ENCODE results near the gene MAB21L2.

Gene MAB21L2

DNA sequence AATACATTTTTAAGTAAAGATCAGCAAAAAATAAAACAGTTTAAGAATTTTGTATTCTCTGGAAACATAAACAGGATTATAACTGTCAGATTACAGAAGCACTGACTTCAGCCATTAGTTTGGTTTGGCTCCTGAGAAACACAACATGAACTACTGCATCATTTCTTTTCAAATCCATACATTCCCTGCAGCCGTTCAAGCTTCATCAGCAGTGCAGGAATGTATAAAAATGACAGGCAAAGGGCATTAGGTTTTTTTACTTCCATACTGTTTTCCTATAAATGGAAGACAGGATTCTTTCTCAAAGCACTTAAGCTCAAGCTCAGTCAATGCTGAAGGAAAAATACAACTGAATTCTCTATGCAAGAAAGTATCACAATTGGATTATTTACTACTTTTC lies 4.2 kb upstream of the MAB21L2 start:
- DNase-seq: no peak

DNA sequence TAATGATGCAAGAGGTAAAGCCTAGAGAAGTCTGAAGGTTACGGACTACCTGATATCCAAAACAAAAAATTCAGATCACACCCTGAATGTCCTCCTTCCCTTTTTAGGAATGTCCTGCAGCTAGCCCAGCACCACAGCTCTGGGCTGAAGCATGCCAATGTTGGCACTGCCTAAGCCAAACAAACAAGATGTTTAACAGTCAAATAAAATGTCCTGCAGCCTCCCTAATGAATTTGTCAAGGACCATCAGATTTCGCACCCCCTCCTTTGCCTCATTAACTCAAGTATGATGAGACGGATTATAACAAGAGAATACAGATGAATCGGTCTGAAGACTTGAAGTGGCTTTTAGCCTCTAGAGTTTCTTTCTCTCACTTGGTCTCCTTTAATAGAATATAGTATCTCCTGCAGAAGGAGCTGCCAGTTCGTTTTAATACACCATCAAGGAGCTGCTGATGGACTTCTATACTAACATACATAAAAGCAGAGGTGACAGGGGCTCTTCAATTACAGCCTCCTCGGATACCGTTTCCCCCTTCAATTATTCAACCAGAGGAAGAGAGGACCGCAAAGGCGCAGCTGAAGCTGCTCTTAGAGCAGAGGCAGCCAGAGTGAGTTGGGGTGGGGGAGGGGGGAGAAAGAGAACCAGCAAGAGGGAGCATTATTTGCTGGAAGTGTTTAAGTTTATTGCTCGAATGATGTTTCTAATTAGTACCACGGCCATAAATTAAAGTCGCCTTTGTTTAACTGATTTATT lies 3.0 kb upstream of the MAB21L2 start:
- no peak for DNase-seq

DNA sequence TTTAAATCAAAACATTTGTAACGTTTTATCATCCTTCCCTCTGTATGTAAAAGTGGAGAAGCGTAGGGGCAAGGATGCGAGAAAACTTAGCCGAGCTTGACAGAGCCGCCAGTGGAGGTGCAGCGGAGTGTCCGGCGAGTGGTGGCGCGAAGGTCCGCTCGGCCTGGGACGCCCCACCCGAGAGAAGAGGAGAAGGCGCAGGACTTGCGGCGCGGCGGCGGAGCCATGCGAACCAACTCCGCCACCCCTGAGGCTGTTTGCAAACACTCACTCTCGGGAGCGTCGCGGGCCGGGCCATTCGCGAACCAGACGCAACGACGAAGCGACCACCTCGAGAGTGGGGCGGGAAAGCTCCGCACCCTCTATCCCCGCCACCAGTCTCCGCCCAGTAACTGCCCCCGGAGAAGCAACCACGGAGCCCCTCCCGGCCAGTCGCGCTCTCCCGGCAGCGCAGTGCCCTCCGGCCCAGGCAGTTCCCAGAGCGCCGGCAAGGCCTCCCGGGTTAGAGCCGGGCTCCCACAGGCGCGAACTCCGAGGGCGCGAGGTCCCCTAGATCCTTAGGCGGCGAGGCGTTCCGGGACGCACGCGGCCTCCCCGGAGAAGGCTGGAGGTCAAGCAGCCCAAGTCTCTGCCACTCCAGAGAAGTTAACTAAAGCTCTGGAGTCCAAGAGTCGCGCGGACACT lies 2.3 kb upstream of the MAB21L2 start:
- DNase-seq: no peak

DNA sequence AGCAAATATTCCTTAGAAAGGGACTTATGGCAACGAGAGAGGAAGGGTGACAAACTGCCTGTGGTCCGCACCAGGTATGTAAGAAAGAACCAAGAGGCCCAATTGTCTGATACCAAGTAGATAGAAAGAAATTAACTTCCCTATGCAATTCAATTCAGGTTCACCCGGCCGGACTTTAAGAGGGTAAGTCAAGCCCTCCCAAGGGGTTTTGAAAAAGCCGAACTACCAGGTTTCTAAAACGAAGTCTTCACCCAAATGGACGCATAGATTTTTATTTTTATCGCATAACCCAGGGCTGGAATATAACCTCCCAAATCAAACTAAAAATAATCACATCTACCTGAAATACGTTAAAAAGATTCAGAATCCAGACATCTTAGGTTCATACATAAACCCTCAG lies 1.6 kb upstream of the MAB21L2 start:
- DNase-seq: no peak

DNA sequence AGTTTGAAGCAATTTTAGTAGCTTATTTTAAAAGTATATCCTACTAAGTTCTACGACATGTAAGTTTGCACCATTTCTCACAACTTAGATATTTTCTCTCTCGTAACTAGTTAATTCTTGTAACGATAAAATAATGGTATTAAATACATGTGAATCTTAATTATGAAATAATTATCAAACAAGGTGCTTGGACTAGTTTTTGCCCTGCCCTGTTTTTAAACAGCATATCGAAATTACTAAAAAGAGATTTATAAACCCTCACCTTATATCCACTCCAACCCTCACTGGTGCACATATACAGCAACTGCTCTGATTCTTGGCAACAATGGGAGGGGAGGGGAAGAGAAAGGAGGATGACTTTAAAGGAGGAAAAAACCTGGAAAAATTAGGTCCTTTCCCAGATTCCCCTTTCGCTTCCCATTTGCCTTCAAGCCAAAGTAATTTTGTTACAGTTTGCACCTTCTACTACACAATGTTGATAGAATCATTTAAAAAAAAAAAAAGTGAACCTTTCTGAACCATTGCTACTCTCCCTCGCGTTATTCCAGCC lies 820 bp upstream of the MAB21L2 start:
- no peak for DNase-seq

DNA sequence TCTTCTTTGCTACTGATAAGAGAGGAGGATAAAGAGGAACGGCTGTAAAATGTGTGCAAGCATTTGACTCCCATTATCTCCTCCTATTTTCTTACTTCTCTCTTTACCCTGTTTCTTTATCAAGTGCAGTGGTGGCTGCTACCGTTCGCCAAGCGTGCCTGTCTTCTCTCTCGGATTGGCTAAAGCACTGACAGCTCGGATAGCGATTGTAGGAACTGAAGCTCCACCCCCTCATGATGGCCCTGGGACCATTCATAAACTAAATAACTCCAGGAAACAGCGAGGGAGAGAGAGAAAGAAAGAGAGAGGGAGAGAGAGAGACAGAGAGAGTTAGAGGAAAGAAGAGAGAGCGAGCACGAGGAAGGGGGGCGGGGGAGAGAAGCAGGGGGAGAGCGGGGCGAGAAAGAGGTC lies 305 bp upstream of the MAB21L2 start:
- no peak for DNase-seq

DNA sequence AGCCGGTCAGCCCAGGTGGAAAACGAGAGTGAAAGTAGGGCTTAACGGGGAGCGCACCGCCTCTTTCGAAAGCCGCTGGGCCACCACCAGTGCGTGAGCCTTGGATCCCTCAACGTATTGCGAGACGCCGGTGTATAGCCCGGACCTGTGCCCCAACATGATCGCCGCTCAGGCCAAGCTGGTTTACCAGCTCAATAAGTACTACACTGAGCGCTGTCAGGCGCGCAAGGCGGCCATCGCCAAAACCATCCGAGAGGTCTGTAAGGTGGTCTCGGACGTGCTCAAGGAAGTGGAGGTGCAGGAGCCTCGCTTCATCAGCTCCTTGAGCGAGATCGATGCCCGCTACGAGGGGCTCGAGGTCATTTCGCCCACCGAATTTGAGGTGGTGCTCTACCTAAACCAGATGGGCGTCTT lies 929 bp downstream of the MAB21L2 start:
- no peak for DNase-seq

DNA sequence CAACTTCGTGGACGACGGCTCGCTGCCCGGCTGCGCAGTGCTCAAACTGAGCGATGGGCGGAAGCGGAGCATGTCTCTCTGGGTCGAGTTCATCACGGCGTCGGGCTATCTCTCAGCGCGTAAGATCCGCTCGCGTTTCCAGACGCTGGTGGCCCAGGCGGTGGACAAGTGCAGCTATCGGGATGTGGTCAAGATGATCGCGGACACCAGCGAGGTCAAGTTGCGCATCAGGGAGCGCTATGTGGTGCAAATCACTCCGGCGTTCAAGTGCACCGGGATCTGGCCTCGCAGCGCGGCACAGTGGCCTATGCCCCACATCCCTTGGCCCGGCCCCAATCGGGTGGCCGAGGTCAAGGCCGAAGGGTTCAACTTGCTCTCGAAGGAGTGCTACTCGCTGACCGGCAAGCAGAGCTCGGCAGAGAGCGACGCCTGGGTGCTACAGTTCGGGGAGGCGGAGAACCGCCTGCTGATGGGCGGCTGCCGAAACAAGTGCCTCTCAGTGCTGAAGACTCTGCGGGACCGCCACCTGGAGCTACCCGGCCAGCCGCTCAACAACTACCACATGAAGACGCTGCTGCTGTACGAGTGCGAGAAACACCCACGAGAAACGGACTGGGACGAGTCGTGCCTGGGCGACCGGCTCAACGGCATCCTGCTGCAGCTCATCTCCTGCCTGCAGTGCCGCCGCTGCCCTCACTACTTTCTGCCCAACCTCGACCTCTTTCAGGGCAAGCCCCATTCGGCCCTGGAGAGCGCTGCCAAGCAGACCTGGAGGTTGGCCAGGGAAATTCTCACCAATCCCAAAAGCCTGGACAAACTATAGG lies 1.5 kb downstream of the MAB21L2 start:
- DNase-seq: no peak

DNA sequence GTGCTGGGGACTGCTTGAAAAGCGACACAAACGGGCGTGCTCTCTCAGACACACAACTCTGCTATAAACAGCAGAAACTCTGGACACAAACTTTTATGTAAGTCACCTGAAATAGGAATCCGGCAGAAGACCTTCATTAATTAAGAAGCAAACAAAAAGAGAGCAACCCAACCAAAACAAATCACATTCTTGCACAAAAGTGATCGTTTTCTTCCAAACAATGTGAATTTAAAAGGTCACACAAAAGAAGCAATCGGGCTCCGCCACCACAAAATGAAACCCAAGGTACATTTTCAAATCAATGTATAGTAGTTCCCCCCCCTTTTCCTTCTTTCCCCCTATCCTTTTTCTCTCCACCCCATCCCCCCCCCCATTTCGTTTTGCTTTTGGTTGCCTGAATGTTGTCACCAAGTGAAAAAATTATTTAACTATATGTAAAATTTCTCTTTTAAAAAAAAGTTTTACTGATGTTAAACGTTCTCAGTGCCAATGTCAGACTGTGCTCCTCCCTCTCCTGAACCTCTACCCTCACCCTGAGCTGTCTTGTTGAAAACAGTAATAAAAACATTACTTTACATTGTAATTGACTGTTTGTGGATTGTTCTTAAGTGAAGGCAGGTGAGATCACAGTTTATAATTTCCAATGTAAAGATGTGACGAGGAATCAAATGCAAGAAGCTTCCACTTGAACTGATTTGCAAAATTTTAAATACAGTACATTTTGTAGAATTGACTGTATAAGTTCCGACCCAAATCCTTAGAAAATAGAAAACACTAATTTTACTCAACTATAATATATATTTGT lies 2.4 kb downstream of the MAB21L2 start:
- DNase-seq: no peak

DNA sequence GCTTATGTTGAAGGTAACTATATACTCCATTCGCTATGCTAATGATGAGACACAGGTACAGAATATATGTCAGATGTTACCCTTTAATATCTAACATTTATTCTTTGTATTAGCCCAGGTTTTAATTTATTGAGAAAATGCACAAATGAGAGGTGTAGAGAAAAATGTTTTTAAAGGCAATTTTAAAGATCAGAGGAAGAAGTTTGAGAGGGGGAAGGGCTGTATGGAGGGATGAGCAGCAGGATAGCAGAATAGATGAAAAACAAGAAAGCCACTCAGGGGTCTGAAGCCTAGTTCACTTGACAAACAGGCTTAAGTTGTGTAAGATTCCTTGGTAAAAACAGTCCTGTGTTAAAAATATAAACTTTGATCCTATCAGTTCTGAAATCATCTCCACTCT lies 3.7 kb downstream of the MAB21L2 start:
- DNase-seq: no peak

DNA sequence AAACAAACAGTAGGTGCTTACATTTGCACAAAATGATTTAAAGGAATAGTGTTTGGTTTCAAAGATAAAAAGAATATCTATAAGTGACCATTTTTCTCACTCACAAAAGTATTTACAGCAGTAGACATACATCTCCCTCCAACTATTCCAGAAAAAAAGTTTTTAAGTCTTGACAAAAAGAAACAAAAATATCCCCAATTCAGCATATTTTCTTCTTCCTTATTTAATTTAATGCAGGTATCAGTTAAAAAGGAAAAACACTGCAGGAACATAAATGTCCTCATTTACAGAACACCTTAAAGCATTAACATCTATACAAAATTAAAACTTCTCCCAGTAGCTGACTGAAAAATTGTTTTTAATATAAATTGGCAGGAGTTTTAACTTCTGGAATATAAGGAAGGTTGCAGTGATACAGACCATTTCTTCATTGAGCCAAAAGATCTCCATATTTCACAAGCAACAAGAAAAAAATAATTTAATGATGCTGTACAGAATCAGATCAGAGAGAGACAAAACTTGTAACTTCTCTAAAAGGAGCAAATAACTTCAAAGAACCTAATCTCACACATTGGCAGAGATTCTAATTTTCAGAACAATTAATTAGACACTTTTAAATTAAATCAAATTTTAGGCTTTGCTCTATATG lies 4.3 kb downstream of the MAB21L2 start:
- no peak for DNase-seq

DNA sequence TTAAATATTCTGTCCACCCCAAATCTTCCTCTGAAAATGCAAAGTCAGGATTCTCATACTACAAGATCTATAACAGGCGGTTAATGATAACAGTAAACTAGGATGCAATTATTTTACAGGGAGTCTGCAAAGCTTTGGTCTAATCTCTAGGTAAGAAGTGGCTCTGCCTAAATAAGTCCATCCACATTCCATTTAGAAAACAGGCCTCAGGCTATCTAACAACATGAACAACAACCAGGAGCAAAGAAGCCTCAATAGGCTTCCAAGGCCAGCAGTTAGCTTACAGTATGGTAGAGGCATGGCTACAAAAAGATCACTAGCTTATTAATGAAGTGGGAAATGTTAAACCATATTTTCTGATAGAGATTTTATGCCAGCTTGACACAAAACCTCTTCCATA lies 6.4 kb downstream of the MAB21L2 start:
- no peak for DNase-seq

DNA sequence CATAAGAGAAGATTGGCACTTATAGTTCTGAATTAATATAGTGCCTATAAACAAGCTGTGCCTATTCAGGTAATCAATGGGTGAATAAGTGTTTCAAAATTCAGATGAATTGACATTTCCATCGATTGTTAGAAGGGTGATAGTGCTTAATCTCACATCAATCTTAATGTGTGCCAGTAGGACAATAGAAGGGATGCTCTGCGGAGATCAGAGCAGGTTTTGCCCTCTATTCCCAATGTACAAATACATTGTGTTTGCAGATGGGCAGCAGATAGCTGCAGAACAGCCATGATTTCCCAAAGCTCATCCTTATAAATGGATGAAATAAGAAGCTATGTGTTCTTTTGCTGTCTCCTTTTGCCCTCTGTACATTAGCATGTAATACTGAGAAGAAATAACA lies 7.2 kb downstream of the MAB21L2 start:
- no peak for DNase-seq

DNA sequence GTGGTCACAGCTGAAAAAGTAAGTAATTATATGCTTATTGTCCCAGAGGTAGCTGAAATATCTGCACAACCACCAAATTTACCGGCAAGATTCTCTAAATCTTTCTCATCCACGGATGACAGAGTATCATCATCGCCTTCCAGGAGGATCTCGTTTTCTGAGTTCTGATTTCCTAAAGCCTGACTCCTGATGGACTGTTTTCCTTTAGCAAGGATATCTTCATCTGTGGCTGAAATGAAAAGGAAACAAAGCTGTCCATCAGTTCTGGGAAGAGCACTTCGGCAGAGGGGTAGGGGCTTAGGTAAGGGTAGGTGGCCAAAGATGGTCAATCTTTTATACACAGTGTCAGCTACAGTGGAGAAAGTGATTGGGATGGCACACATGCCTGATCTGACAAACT lies 8.7 kb downstream of the MAB21L2 start:
- DNase-seq: no peak

DNA sequence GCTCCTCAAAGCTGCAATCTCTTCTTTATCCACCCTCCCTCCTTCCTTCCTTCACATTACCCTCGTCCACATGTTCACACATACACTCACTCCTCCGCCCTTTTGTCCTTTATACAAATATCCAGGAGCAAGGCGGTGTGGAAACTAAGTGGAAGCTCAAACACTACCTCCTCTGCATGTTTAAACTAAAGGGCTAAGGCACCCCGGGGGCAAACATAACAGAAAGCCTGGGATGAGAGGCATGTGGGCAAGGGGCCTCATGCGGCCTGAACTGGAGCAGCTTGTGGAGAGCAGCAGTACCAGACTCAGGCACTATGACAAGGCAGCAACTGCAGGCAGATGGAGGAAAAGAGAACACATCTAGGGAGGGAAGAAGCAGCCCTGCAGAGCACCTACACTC lies 9.5 kb downstream of the MAB21L2 start:
- DNase-seq: no peak

DNA sequence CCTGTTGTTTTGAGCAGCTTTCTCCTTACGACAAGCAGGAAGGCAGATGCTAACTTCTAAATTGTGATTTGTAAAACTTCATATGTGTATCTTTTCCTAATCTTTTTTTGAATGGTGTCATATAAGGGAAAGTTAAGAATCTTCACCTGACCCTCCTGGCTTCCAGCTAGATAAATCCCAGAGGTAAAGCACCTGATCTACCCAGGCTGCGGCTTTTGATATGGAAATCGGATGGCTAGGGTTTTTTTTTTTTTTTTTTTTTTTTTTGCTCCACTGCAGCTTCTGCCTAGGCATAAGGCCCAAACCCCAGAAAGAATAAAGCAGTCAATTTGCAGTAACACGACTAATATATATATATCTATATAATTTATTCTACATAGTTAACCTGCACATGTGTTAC lies 10.0 kb downstream of the MAB21L2 start:
- DNase-seq: no peak

DNA sequence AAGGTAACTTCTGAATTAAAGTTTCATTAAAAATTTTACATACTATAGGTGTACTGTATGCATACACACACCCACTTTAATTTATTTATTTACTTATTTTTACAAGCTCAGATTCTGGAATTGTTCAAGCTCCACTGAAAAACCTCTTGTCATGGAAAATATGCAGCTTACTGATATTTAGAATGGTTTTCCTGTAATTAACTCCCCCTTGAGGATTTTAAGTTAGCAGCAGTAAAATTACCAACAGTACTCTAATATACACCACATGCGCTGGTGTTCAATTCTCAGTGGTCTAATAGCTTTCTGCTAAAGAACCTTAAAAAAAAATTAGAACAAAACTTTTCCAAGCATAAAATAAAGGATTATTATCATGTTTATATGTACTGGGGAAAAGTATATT lies 12.0 kb downstream of the MAB21L2 start:
- DNase-seq: no peak

DNA sequence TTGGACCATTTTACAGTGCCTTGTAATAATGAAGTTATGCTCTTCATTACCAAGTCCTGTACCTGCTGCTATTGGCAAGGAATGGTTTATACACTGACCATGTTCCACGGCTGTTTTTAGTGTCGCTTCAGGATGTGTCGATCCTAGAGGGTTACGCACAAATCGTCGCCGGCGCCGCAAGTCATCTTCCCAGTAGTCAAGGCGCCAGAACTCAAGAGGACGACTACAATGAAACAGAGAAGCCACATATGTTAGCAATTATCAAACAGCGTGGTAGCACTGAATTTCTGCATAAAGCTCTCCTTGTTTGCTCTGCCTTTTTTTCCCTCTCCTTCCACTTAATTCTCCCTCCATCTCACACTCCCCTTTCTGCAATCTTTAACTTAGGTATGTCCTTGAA lies 17.0 kb downstream of the MAB21L2 start:
- DNase-seq: no peak

DNA sequence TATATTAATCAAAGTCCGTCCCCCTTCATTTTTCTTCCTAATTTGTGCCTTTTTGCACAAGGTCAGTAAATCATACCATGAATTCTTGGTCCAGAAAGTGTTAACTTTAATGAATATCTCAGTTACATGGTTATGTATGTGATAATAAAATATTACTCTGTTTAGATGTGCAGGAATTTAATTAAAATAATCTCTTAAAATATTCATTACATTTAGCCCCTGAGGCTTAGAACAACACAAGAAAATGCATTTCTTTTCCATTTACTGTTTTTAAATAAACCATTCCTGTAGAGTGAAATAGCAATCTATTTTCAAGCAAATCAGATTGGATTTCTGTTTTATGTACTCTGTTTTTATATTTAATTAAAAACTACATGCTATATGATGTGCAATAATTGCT lies 17.6 kb downstream of the MAB21L2 start:
- no peak for DNase-seq

DNA sequence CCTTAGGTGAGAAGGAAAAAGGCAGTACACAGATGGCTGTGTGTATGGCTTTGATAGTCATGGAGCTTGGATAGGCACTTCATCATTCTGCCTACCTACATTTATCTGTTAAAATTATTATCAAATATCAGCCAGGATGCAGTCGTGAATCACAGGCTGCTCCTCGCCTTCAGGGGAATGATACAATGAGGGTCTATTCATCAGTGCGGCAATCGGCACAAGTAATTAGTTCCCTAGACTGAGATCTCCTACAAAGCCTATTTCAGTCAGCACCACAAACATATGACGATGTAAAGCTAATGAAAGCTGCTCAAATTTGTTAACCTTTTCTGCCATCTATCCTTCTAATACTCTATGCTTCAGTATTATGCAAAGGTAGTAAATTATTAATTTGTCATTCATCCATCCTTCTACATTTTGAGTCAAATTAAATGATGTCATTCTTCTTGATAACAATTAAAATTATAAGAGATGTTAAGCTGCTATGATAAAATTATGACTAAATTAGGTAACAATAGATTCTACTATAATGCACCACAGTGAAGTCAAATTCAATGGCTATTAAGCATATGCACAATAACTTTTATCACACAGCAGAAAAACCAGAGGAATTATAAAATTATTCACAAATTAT lies 19.0 kb downstream of the MAB21L2 start:
- DNase-seq: no peak

DNA sequence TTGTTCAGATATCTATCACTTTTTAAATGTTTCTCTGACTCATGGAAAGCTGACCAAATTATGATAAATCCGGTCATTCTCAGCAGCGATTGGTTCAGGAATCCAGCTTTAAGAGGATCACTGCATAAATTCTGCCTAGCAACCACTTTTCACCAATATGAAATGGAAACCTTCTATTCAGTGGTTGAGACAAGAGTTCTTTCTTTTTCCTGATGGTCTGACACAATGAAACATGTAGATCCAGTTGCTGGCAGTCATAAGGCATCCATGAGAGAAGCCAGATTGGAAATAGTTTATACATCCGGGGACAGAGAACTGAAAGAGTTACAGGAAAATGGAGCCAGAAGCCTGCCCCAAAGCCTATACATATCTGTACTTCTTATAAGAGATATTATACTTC lies 27.2 kb downstream of the MAB21L2 start:
- DNase-seq: no peak

DNA sequence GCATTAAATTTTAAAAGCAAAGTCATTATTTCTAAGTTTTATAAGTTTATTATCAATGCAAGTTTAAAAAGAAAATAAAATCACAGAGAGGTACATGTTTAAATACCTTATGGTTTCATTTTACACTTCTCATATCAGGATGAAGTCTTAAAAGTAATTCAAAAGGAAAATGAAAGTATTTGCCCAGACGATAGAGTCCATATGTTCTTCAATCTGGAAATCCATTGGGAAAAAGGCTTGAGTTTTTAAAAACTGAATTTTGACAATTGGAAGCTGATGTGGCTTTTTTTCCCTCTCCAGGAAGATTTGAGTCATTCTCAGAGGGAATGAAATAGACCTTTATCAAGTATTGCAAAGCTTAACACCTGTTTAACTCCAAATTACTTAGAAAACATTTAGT lies 37.1 kb downstream of the MAB21L2 start:
- DNase-seq: no peak
